ENCODE results near the gene VWA3A.
"Not testable (repeated sequence)": the region's sequence is repeated elsewhere in the genome, so short reads cannot be mapped to it uniquely, and the experiment has no call there.

Gene VWA3A

GRCh38 chr16:22089910-22090309 lies 2.4 kb upstream of the VWA3A start:
- DNase-seq (ENCODE audit: low read depth in 2 of 2) = no peak

GRCh38 chr16:22091721-22092120 lies 620 bp upstream of the VWA3A start:
- DNase-seq (ENCODE audit: low read depth in 2 of 2) = no peak

- no peak for DNase-seq (ENCODE audit: low read depth in 2 of 2)
These were observed 990 bp downstream of the VWA3A start for GRCh38 chr16:22093331-22093730.

- DNase-seq (ENCODE audit: low read depth in 2 of 2) = no peak
These were observed 1.7 kb downstream of the VWA3A start for GRCh38 chr16:22093996-22094395.

GRCh38 chr16:22098405-22099255 lies 6.3 kb downstream of the VWA3A start:
- no peak for DNase-seq (ENCODE audit: low read depth in 2 of 2)

- no peak for DNase-seq (ENCODE audit: low read depth in 2 of 2)
These were observed 7.1 kb downstream of the VWA3A start for GRCh38 chr16:22099256-22099975.

GRCh38 chr16:22103441-22103840 lies 11.1 kb downstream of the VWA3A start:
- no peak for DNase-seq (ENCODE audit: low read depth in 2 of 2)

GRCh38 chr16:22109258-22109898 lies 17.0 kb downstream of the VWA3A start:
- no peak for DNase-seq (ENCODE audit: low read depth in 2 of 2)

- DNase-seq (ENCODE audit: low read depth in 2 of 2) = not testable (repeated sequence)
These were observed 19.3 kb downstream of the VWA3A start for GRCh38 chr16:22111629-22112028.

- no peak for DNase-seq (ENCODE audit: low read depth in 2 of 2)
These were observed 23.9 kb downstream of the VWA3A start for GRCh38 chr16:22116095-22116700.

GRCh38 chr16:22117609-22118008 lies 25.3 kb downstream of the VWA3A start:
- DNase-seq (ENCODE audit: low read depth in 2 of 2) = no peak

- DNase-seq (ENCODE audit: low read depth in 2 of 2) = no peak
These were observed 28.1 kb downstream of the VWA3A start for GRCh38 chr16:22120440-22120839.

GRCh38 chr16:22122239-22122638 lies 29.9 kb downstream of the VWA3A start:
- DNase-seq (ENCODE audit: low read depth in 2 of 2) = no peak

- no peak for DNase-seq (ENCODE audit: low read depth in 2 of 2)
These were observed 30.8 kb downstream of the VWA3A start for GRCh38 chr16:22123146-22123545.

- DNase-seq (ENCODE audit: low read depth in 2 of 2) = no peak
These were observed 31.6 kb downstream of the VWA3A start for GRCh38 chr16:22123759-22124490.

GRCh38 chr16:22124583-22125284 lies 32.4 kb downstream of the VWA3A start:
- DNase-seq (ENCODE audit: low read depth in 2 of 2) = no peak

- DNase-seq (ENCODE audit: low read depth in 2 of 2) = no peak
These were observed 33.8 kb downstream of the VWA3A start for GRCh38 chr16:22126037-22126558.

- DNase-seq (ENCODE audit: low read depth in 2 of 2) = not testable (repeated sequence)
These were observed 36.2 kb downstream of the VWA3A start for GRCh38 chr16:22128537-22128936.

- no peak for DNase-seq (ENCODE audit: low read depth in 2 of 2)
These were observed 38.2 kb downstream of the VWA3A start for GRCh38 chr16:22130528-22130927.

- no peak for DNase-seq (ENCODE audit: low read depth in 2 of 2)
These were observed 40.5 kb downstream of the VWA3A start for GRCh38 chr16:22132801-22133200.

- no peak for DNase-seq (ENCODE audit: low read depth in 2 of 2)
These were observed 46.1 kb downstream of the VWA3A start for GRCh38 chr16:22138482-22138881.
